Esophagus (tissue), 2 donors: ENCODE data around the gene NRXN3. TPM values are rescaled to one million over a fixed set of nuclear protein-coding genes. Genes with fewer than 3 reads are reported as not detected.

ENCODE experiments used
- H3K27ac ChIP-seq, 2 donors: one replicate each; pipeline ENCODE4 v1.5.1; 2013; ENCODE audit warnings: low read depth in 2 of 2, mild to moderate bottlenecking in 2 of 2, inconsistent platforms in 1 of 2, low read length in 1 of 2, moderate library complexity in 1 of 2
- H3K27me3 ChIP-seq, 2 donors: one replicate each; pipeline ENCODE4 v1.6.1; 2013; ENCODE audit warnings: low read length in 2 of 2, control low read depth in 1 of 2, mild to moderate bottlenecking in 1 of 2; ENCODE audit not compliant: insufficient read depth in 2 of 2, control insufficient read depth in 1 of 2
- H3K36me3 ChIP-seq, 2 donors: one replicate each; pipeline ENCODE4 v1.6.1; 2013; ENCODE audit warnings: low read length in 1 of 2; ENCODE audit not compliant: control insufficient read depth in 2 of 2, insufficient read depth in 2 of 2
- H3K4me1 ChIP-seq, 2 donors: one replicate each; pipeline ENCODE4 v1.6.1; 2013; ENCODE audit warnings: low read length in 1 of 2; ENCODE audit not compliant: control insufficient read depth in 2 of 2, insufficient read depth in 2 of 2
- H3K4me3 ChIP-seq, 2 donors: one replicate each; pipeline ENCODE4 v1.5.1; 2013; ENCODE audit warnings: low read length in 2 of 2, mild to moderate bottlenecking in 2 of 2, low read depth in 1 of 2, moderate library complexity in 1 of 2
- H3K9me3 ChIP-seq, 2 donors: one replicate each; pipeline ENCODE4 v1.6.1; 2013; ENCODE audit warnings: mild to moderate bottlenecking in 2 of 2, low read depth in 1 of 2, low read length in 1 of 2, moderate library complexity in 1 of 2; ENCODE audit not compliant: control insufficient read depth in 2 of 2, insufficient read depth in 1 of 2
- WGBS, 2 donors: extraction: QIAGEN DNeasy Blood & Tissue Kit; methylation state at CpG; one replicate each; pipeline ENCODE4 v1.1.7; 2013; 5-methylcytosine and 5-hydroxymethylcytosine counted together
- polyA plus RNA-seq, 2 donors: library from polyadenylated mRNA; stranded (reverse); fragments of 200-250 nt; gene quantifications; one replicate each; pipeline ENCODE4 v1.2.3, GENCODE V29; 2013
- donor health status: healthy with polysubstance abuse.
- donor health status: Bipolar disorder and iron deficiency.

The NRXN3 gene
- polyA plus RNA-seq, 2 donors: 1.7 to 2.2 TPM

- Histone ChIP-seq H3K4me3 (no peak overlapping the region), H3K27ac (no peak overlapping the region), H3K36me3 (no peaks in the 10 kb centered on the region), H3K4me1 (no peaks in the 10 kb centered on the region), H3K27me3 (no peaks in the 10 kb centered on the region), H3K9me3 (no peaks in the 10 kb centered on the region)
- WGBS, 2 donors: 74 to 76% methylated on average over 2 of the region's 2 CpGs
Observed at GRCh38 chr14:79837699-79838098, 1667.5 kb downstream of the NRXN3 start.

GRCh38 chr14:79840103-79840502 lies 1669.9 kb downstream of the NRXN3 start:
- Histone ChIP-seq H3K27ac (no peak overlapping the region), H3K9me3 (no peaks in the 10 kb centered on the region)

GRCh38 chr14:79840831-79841230 lies 1670.7 kb downstream of the NRXN3 start:
- 34 to 60% methylated on average over 2 of the region's 2 CpGs for WGBS, 2 donors
- H3K27me3 ChIP-seq: no peaks in the 10 kb centered on the region
- no peak overlapping the region for H3K27ac ChIP-seq
- no peaks in the 10 kb centered on the region for H3K4me1 ChIP-seq
- H3K4me3 ChIP-seq: no peak overlapping the region
- no peaks in the 10 kb centered on the region for H3K36me3 ChIP-seq
- H3K9me3 ChIP-seq: no peaks in the 10 kb centered on the region

More at GRCh38 chr14:79840103-79840502, 1669.9 kb downstream of the NRXN3 start:
- Histone ChIP-seq H3K4me1 (no peaks in the 10 kb centered on the region), H3K4me3 (no peak overlapping the region), H3K27me3 (no peaks in the 10 kb centered on the region), H3K36me3 (no peaks in the 10 kb centered on the region)

- Histone ChIP-seq H3K27ac (no peak overlapping the region), H3K36me3 (no peaks in the 10 kb centered on the region), H3K9me3 (no peaks in the 10 kb centered on the region), H3K27me3 (no peaks in the 10 kb centered on the region), H3K4me1 (no peaks in the 10 kb centered on the region), H3K4me3 (no peak overlapping the region)
- WGBS, 2 donors: 38 to 71% methylated on average over 3 of the region's 3 CpGs
Observed at GRCh38 chr14:79841433-79841832, 1671.3 kb downstream of the NRXN3 start.

- no peak overlapping the region for H3K27ac ChIP-seq
- no peaks in the 10 kb centered on the region for H3K9me3 ChIP-seq
- no peaks in the 10 kb centered on the region for H3K27me3 ChIP-seq
- H3K4me3 ChIP-seq: no peak overlapping the region
- H3K36me3 ChIP-seq: no peaks in the 10 kb centered on the region
- 46 to 50% methylated on average over 3 of the region's 3 CpGs for WGBS, 2 donors
- H3K4me1 ChIP-seq: no peaks in the 10 kb centered on the region
Observed at GRCh38 chr14:79842270-79842669, 1672.1 kb downstream of the NRXN3 start.

- no peaks in the 10 kb centered on the region for H3K4me1 ChIP-seq
- no peaks in the 10 kb centered on the region for H3K9me3 ChIP-seq
- 77 to 79% methylated on average over 8 of the region's 8 CpGs for WGBS, 2 donors
Observed at GRCh38 chr14:79852950-79853744, 1683.0 kb downstream of the NRXN3 start.

GRCh38 chr14:79855789-79856188 lies 1685.6 kb downstream of the NRXN3 start:
- no peak overlapping the region for H3K4me3 ChIP-seq
- WGBS, 2 donors: 89 to 92% methylated on average over 2 of the region's 2 CpGs
- H3K36me3 ChIP-seq: no peaks in the 10 kb centered on the region
- H3K9me3 ChIP-seq: no peaks in the 10 kb centered on the region
- H3K27me3 ChIP-seq: no peaks in the 10 kb centered on the region
- H3K27ac ChIP-seq: no peak overlapping the region
- H3K4me1 ChIP-seq: no peaks in the 10 kb centered on the region

More at GRCh38 chr14:79852950-79853744, 1683.0 kb downstream of the NRXN3 start:
- H3K36me3 ChIP-seq: no peaks in the 10 kb centered on the region
- no peaks in the 10 kb centered on the region for H3K27me3 ChIP-seq
- H3K4me3 ChIP-seq: no peak overlapping the region
- H3K27ac ChIP-seq: no peak overlapping the region

- Histone ChIP-seq H3K27ac (no peak overlapping the region), H3K27me3 (no peaks in the 10 kb centered on the region), H3K4me3 (no peak overlapping the region), H3K4me1 (no peaks in the 10 kb centered on the region), H3K9me3 (no peaks in the 10 kb centered on the region), H3K36me3 (no peaks in the 10 kb centered on the region)
- WGBS, 2 donors: 81 to 89% methylated on average over 1 of the region's 1 CpG
Observed at GRCh38 chr14:79856381-79856780, 1686.2 kb downstream of the NRXN3 start.

- no peaks in the 10 kb centered on the region for H3K4me1 ChIP-seq
- 93 to 94% methylated on average over 9 of the region's 9 CpGs for WGBS, 2 donors
Observed at GRCh38 chr14:79861111-79861510, 1690.9 kb downstream of the NRXN3 start.

GRCh38 chr14:79862045-79862444 lies 1691.9 kb downstream of the NRXN3 start:
- no peaks in the 10 kb centered on the region for H3K4me1 ChIP-seq
- H3K9me3 ChIP-seq: no peaks in the 10 kb centered on the region
- 93 to 94% methylated on average over 12 of the region's 12 CpGs for WGBS, 2 donors
- H3K27ac ChIP-seq: no peak overlapping the region
- H3K36me3 ChIP-seq: no peaks in the 10 kb centered on the region
- no peaks in the 10 kb centered on the region for H3K27me3 ChIP-seq
- no peak overlapping the region for H3K4me3 ChIP-seq

More at GRCh38 chr14:79861111-79861510, 1690.9 kb downstream of the NRXN3 start:
- no peak overlapping the region for H3K4me3 ChIP-seq
- no peaks in the 10 kb centered on the region for H3K27me3 ChIP-seq
- no peak overlapping the region for H3K27ac ChIP-seq
- no peaks in the 10 kb centered on the region for H3K9me3 ChIP-seq
- H3K36me3 ChIP-seq: no peaks in the 10 kb centered on the region
